GM12872 (cell line): ENCODE data around the gene AKAP9.

Experiments
- CTCF ChIP-seq: IDR thresholded peaks from 3 replicates; pipeline ENCODE4 v1.5.1; 2011; ENCODE audit warnings: low read depth, mild to moderate bottlenecking, low read length, moderate library complexity; ENCODE audit not compliant: insufficient read depth

The AKAP9 gene

GRCh38 chr7:92044940-92045339, 104.3 kb downstream of the AKAP9 start:
- TF ChIP-seq CTCF, result no peak

- no peak for TF ChIP-seq CTCF
Measured at GRCh38 chr7:92051655-92052054, 111.0 kb downstream of the AKAP9 start.

GRCh38 chr7:92052159-92052558, 111.5 kb downstream of the AKAP9 start:
- no peak for TF ChIP-seq CTCF

- no peak for TF ChIP-seq CTCF
Measured at GRCh38 chr7:92052684-92053083, 112.0 kb downstream of the AKAP9 start.

- no peak for TF ChIP-seq CTCF
Measured at GRCh38 chr7:92053312-92053711, 112.7 kb downstream of the AKAP9 start.

GRCh38 chr7:92056286-92056685, 115.6 kb downstream of the AKAP9 start:
- no peak for TF ChIP-seq CTCF

GRCh38 chr7:92057375-92057774, 116.7 kb downstream of the AKAP9 start:
- TF ChIP-seq CTCF, result no peak

GRCh38 chr7:92058040-92058439, 117.4 kb downstream of the AKAP9 start:
- no peak for TF ChIP-seq CTCF
